Non-pigmented ciliary epithelial cell (primary cell): ENCODE data around the gene SRSF12.

ENCODE experiments used
- DNase-seq: peaks from one replicate; pipeline ENCODE4 v3.0.0-alpha.2; 2010; ENCODE audit warnings: low read depth

Gene SRSF12

GRCh38 chr6:89117211-89118108, at the start of gene SRSF12:
TSS of gene SRSF12 (minus strand) at chr6:89118071. CDS start at chr6:89117887, 184 bp downstream.
- no peak for DNase-seq

- no peak for DNase-seq
Observed at GRCh38 chr6:89162047-89162371, 44.1 kb upstream of the SRSF12 start.

- DNase-seq = no peak
Observed at GRCh38 chr6:89161326-89162046, 43.6 kb upstream of the SRSF12 start.

GRCh38 chr6:89160331-89161092, 42.6 kb upstream of the SRSF12 start:
- no peak for DNase-seq

GRCh38 chr6:89154131-89154530, 36.3 kb upstream of the SRSF12 start:
- no peak for DNase-seq

- no peak for DNase-seq
Observed at GRCh38 chr6:89148016-89148750, 30.3 kb upstream of the SRSF12 start.

GRCh38 chr6:89146718-89147700, 29.1 kb upstream of the SRSF12 start:
- DNase-seq = peak; percentile 36

GRCh38 chr6:89145956-89146717, 28.3 kb upstream of the SRSF12 start, which contains the start of gene PM20D2:
TSS of gene PM20D2 (plus strand) at chr6:89146055. CDS start at chr6:89146145, 90 bp downstream.
- DNase-seq = no peak

- DNase-seq = no peak
Observed at GRCh38 chr6:89145091-89145955, 27.5 kb upstream of the SRSF12 start.

GRCh38 chr6:89144354-89144906, 26.6 kb upstream of the SRSF12 start:
- no peak for DNase-seq

- no peak for DNase-seq
Observed at GRCh38 chr6:89140347-89141156, 22.7 kb upstream of the SRSF12 start.

GRCh38 chr6:89139509-89140346, 21.9 kb upstream of the SRSF12 start:
- DNase-seq = no peak

GRCh38 chr6:89138173-89138572, 20.3 kb upstream of the SRSF12 start:
- no peak for DNase-seq

- DNase-seq = no peak
Observed at GRCh38 chr6:89134723-89135122, 16.9 kb upstream of the SRSF12 start.

- no peak for DNase-seq
Observed at GRCh38 chr6:89133981-89134380, 16.1 kb upstream of the SRSF12 start.

GRCh38 chr6:89132057-89132456, 14.2 kb upstream of the SRSF12 start:
- no peak for DNase-seq

- no peak for DNase-seq
Observed at GRCh38 chr6:89131599-89131998, 13.7 kb upstream of the SRSF12 start.
